Measurements from ENCODE around the gene EME2. TPM values are rescaled to one million over a fixed set of nuclear protein-coding genes. Genes with fewer than 3 reads are reported as not detected.
A peak's percentile ranks its signal among the peaks of the same experiment; 100 is the strongest.

The EME2 gene
- total RNA-seq, 1 donor from 2014 or later, result 5.2 TPM

GRCh38 chr16:1777375-1778199 is 5.0 kb downstream of the EME2 start:
- no peaks in the 10 kb centered on the region for H3K9me3 ChIP-seq (ENCODE audit: control insufficient read depth in 3 of 3, low read length in 3 of 3)
- peaks cover 36 to 59% (median 39%) of the 10 kb centered on the region in 3 donors for H3K36me3 ChIP-seq (ENCODE audit: control insufficient read depth in 3 of 3, insufficient read depth in 3 of 3, low read length in 3 of 3)
- H3K27ac ChIP-seq (ENCODE audit: low read depth, low read length), result no peak overlapping the region
- H3K27me3 ChIP-seq (ENCODE audit: control insufficient read depth in 3 of 3, insufficient read depth in 3 of 3, low read length in 3 of 3), result no peaks in the 10 kb centered on the region
- H3K4me3 ChIP-seq (ENCODE audit: low read length in 3 of 3), result no peak overlapping the region
- no peak overlapping the region for H3K9ac ChIP-seq (ENCODE audit: low read depth in 1 of 3, low read length in 3 of 3)
- H3K4me1 ChIP-seq (ENCODE audit: control insufficient read depth in 3 of 3, insufficient read depth in 3 of 3, low read length in 3 of 3), result peaks cover 34 to 56% (median 41%) of the 10 kb centered on the region in 3 donors

- Histone ChIP-seq H3K4me3 (ENCODE audit: low read length in 3 of 3) (no peak overlapping the region), H3K4me1 (ENCODE audit: control insufficient read depth in 3 of 3, insufficient read depth in 3 of 3, low read length in 3 of 3) (peaks cover 33 to 56% (median 43%) of the 10 kb centered on the region in 3 donors), H3K36me3 (ENCODE audit: control insufficient read depth in 3 of 3, insufficient read depth in 3 of 3, low read length in 3 of 3) (peaks cover 36 to 59% (median 39%) of the 10 kb centered on the region in 3 donors), H3K27me3 (ENCODE audit: control insufficient read depth in 3 of 3, insufficient read depth in 3 of 3, low read length in 3 of 3) (no peaks in the 10 kb centered on the region), H3K9ac (ENCODE audit: low read depth in 1 of 3, low read length in 3 of 3) (no peak overlapping the region), H3K9me3 (ENCODE audit: control insufficient read depth in 3 of 3, low read length in 3 of 3) (no peaks in the 10 kb centered on the region), H3K27ac (ENCODE audit: low read depth, low read length) (no peak overlapping the region)
Measured at GRCh38 chr16:1778200-1779179, 5.9 kb downstream of the EME2 start.

- no peaks in the 10 kb centered on the region for H3K27me3 ChIP-seq (ENCODE audit: control insufficient read depth in 3 of 3, insufficient read depth in 3 of 3, low read length in 3 of 3)
- no peak overlapping the region for H3K27ac ChIP-seq (ENCODE audit: low read depth, low read length)
- H3K36me3 ChIP-seq (ENCODE audit: control insufficient read depth in 3 of 3, insufficient read depth in 3 of 3, low read length in 3 of 3), result peaks cover 36 to 59% (median 39%) of the 10 kb centered on the region in 3 donors
- H3K9ac ChIP-seq (ENCODE audit: low read depth in 1 of 3, low read length in 3 of 3), result peak overlapping the region in 1 of 3 donors; percentile 50
- no peaks in the 10 kb centered on the region for H3K9me3 ChIP-seq (ENCODE audit: control insufficient read depth in 3 of 3, low read length in 3 of 3)
- H3K4me3 ChIP-seq (ENCODE audit: low read length in 3 of 3), result no peak overlapping the region
- peaks cover 31 to 56% (median 42%) of the 10 kb centered on the region in 3 donors for H3K4me1 ChIP-seq (ENCODE audit: control insufficient read depth in 3 of 3, insufficient read depth in 3 of 3, low read length in 3 of 3)
Measured at GRCh38 chr16:1779234-1779701, 6.7 kb downstream of the EME2 start.

- Histone ChIP-seq H3K36me3 (ENCODE audit: control insufficient read depth in 3 of 3, insufficient read depth in 3 of 3, low read length in 3 of 3) (peaks cover 35 to 55% (median 38%) of the 10 kb centered on the region in 3 donors), H3K27me3 (ENCODE audit: control insufficient read depth in 3 of 3, insufficient read depth in 3 of 3, low read length in 3 of 3) (no peaks in the 10 kb centered on the region), H3K9ac (ENCODE audit: low read depth in 1 of 3, low read length in 3 of 3) (peak overlapping the region; percentile 14 to 92 (median 33)), H3K4me1 (ENCODE audit: control insufficient read depth in 3 of 3, insufficient read depth in 3 of 3, low read length in 3 of 3) (peaks cover 26 to 53% (median 37%) of the 10 kb centered on the region in 3 donors), H3K9me3 (ENCODE audit: control insufficient read depth in 3 of 3, low read length in 3 of 3) (no peaks in the 10 kb centered on the region), H3K4me3 (ENCODE audit: low read length in 3 of 3) (no peak overlapping the region), H3K27ac (ENCODE audit: low read depth, low read length) (peak overlapping the region; percentile 25)
Measured at GRCh38 chr16:1779741-1780676, 7.4 kb downstream of the EME2 start.

- Histone ChIP-seq H3K27ac (ENCODE audit: low read depth, low read length) (peak overlapping the region; percentile 25), H3K4me3 (ENCODE audit: low read length in 3 of 3) (peak overlapping the region in 2 of 3 donors; percentile 87 to 89), H3K27me3 (ENCODE audit: control insufficient read depth in 3 of 3, insufficient read depth in 3 of 3, low read length in 3 of 3) (no peaks in the 10 kb centered on the region), H3K4me1 (ENCODE audit: control insufficient read depth in 3 of 3, insufficient read depth in 3 of 3, low read length in 3 of 3) (peaks cover 30 to 53% (median 39%) of the 10 kb centered on the region in 3 donors), H3K36me3 (ENCODE audit: control insufficient read depth in 3 of 3, insufficient read depth in 3 of 3, low read length in 3 of 3) (peaks cover 32 to 49% (median 36%) of the 10 kb centered on the region in 3 donors), H3K9ac (ENCODE audit: low read depth in 1 of 3, low read length in 3 of 3) (peak overlapping the region; percentile 82 to 92 (median 82)), H3K9me3 (ENCODE audit: control insufficient read depth in 3 of 3, low read length in 3 of 3) (no peaks in the 10 kb centered on the region)
Measured at GRCh38 chr16:1780677-1781072, 8.1 kb downstream of the EME2 start.

GRCh38 chr16:1781254-1781653 is 8.6 kb downstream of the EME2 start:
- Histone ChIP-seq H3K4me1 (ENCODE audit: control insufficient read depth in 3 of 3, insufficient read depth in 3 of 3, low read length in 3 of 3) (peaks cover 32 to 58% (median 42%) of the 10 kb centered on the region in 3 donors), H3K27me3 (ENCODE audit: control insufficient read depth in 3 of 3, insufficient read depth in 3 of 3, low read length in 3 of 3) (no peaks in the 10 kb centered on the region), H3K9me3 (ENCODE audit: control insufficient read depth in 3 of 3, low read length in 3 of 3) (no peaks in the 10 kb centered on the region), H3K27ac (ENCODE audit: low read depth, low read length) (peak overlapping the region; percentile 80), H3K36me3 (ENCODE audit: control insufficient read depth in 3 of 3, insufficient read depth in 3 of 3, low read length in 3 of 3) (peaks cover 32 to 43% (median 34%) of the 10 kb centered on the region in 3 donors), H3K9ac (ENCODE audit: low read depth in 1 of 3, low read length in 3 of 3) (peak overlapping the region; percentile 82 to 92 (median 82)), H3K4me3 (ENCODE audit: low read length in 3 of 3) (peak overlapping the region; percentile 87 to 89 (median 87))

GRCh38 chr16:1781758-1782407 is 9.3 kb downstream of the EME2 start:
- no peaks in the 10 kb centered on the region for H3K9me3 ChIP-seq (ENCODE audit: control insufficient read depth in 3 of 3, low read length in 3 of 3)
- H3K9ac ChIP-seq (ENCODE audit: low read depth in 1 of 3, low read length in 3 of 3), result peak overlapping the region; percentile 82 to 92 (median 82)
- peaks cover 27 to 43% (median 35%) of the 10 kb centered on the region in 3 donors for H3K36me3 ChIP-seq (ENCODE audit: control insufficient read depth in 3 of 3, insufficient read depth in 3 of 3, low read length in 3 of 3)
- peaks cover 32 to 58% (median 42%) of the 10 kb centered on the region in 3 donors for H3K4me1 ChIP-seq (ENCODE audit: control insufficient read depth in 3 of 3, insufficient read depth in 3 of 3, low read length in 3 of 3)
- H3K27ac ChIP-seq (ENCODE audit: low read depth, low read length), result peak overlapping the region; percentile 80
- peak overlapping the region; percentile 87 to 89 (median 87) for H3K4me3 ChIP-seq (ENCODE audit: low read length in 3 of 3)
- no peaks in the 10 kb centered on the region for H3K27me3 ChIP-seq (ENCODE audit: control insufficient read depth in 3 of 3, insufficient read depth in 3 of 3, low read length in 3 of 3)

- peaks cover 32 to 58% (median 42%) of the 10 kb centered on the region in 3 donors for H3K4me1 ChIP-seq (ENCODE audit: control insufficient read depth in 3 of 3, insufficient read depth in 3 of 3, low read length in 3 of 3)
- peak within 1 kb of the TSS; percentile 82 to 92 (median 90) for H3K9ac ChIP-seq (ENCODE audit: low read depth in 1 of 3, low read length in 3 of 3)
- peak within 1 kb of the TSS; percentile 88 to 89 (median 88) for H3K4me3 ChIP-seq (ENCODE audit: low read length in 3 of 3)
- no peaks in the 10 kb centered on the region for H3K9me3 ChIP-seq (ENCODE audit: control insufficient read depth in 3 of 3, low read length in 3 of 3)
- H3K36me3 ChIP-seq (ENCODE audit: control insufficient read depth in 3 of 3, insufficient read depth in 3 of 3, low read length in 3 of 3), result peaks cover 23 to 42% (median 41%) of the 10 kb centered on the region in 3 donors
- H3K27ac ChIP-seq (ENCODE audit: low read depth, low read length), result peak within 1 kb of the TSS; percentile 80
- no peaks in the 10 kb centered on the region for H3K27me3 ChIP-seq (ENCODE audit: control insufficient read depth in 3 of 3, insufficient read depth in 3 of 3, low read length in 3 of 3)
Measured at GRCh38 chr16:1782408-1783264, 10.0 kb downstream of the EME2 start, which contains the start of the genes NUBP2 and SPSB3. TSS of gene NUBP2 (plus strand) at chr16:1782960. CDS start at chr16:1783021, 61 bp downstream. TSS of gene SPSB3 (minus strand) at chr16:1782571. CDS start at chr16:1781483, 1,088 bp downstream.

All from skeletal muscle tissue (tissue), 4 donors.